Ovary (tissue), 3 donors: ENCODE results near the gene INTS3.

Experiments
- CTCF ChIP-seq, 3 donors: fragments of 450-650 bp in 2 of 3; fragments of 200-600 bp in 1 of 3; IDR thresholded peaks; one replicate each; pipeline versions ENCODE4 v1.5.1 to v1.8.0; 2016 to 2022; ENCODE audit warnings: antibody characterized with exemption in 3 of 3, mild to moderate bottlenecking in 1 of 3
- POLR2A ChIP-seq: fragments of 450-650 bp; IDR thresholded peaks from one replicate; pipeline ENCODE4 v1.6.1; 2017; ENCODE audit warnings: antibody characterized with exemption, mild to moderate bottlenecking, moderate library complexity
- donor health status: DM: no; HTN: no; CAD: no.

- TF ChIP-seq CTCF (IDR thresholded peaks at IDR 0.05) (no peak), POLR2A (no peak)
These were observed 18.3 kb downstream of the INTS3 start for GRCh38 chr1:153746174-153746573.
